OCI-LY7 (cell line): Measurements from ENCODE around the gene ROPN1L. TPM values are rescaled to one million over a fixed set of nuclear protein-coding genes. Genes with fewer than 3 reads are reported as not detected.

Experiments used
- BruUV-seq: library from RNA; stranded (reverse); fragments of 400-500 nt; replicated peaks from 2 replicates; lab custom pipeline; 2021; lab: Mats Ljungman, UMichigan
- CTCF ChIA-PET: fragments of 300-600 bp; sonication (Branson Sonifier 250); formaldehyde crosslinking; loops from one replicate; lab custom pipeline; 2022; ENCODE audit warnings: antibody characterized with exemption; ENCODE audit not compliant: unreplicated experiment; lab: Charles Lee
- POLR2A ChIA-PET: fragments of 300-600 bp; sonication (Branson Sonifier 250); formaldehyde crosslinking; loops from one replicate; lab custom pipeline; 2022; ENCODE audit warnings: antibody characterized with exemption; lab: Charles Lee
- DNase-seq: peaks from one replicate; pipeline ENCODE4 v3.0.0-alpha.2; 2015; ENCODE audit warnings: low spot score
- H2AFZ ChIP-seq: fragments of 200-600 bp; sonication (generic), shearing (Covaris generic); 2 replicates; pipeline ENCODE4 v1.6.1; 2014; ENCODE audit warnings: mild to moderate bottlenecking, antibody characterized with exemption, low read length, moderate library complexity
- H3K27ac ChIP-seq: fragments of 200-600 bp; sonication (generic); 2 replicates; pipeline ENCODE4 v1.5.1; 2014; ENCODE audit warnings: mixed run types, low read depth, mild to moderate bottlenecking, moderate library complexity, low read length, inconsistent platforms; ENCODE audit not compliant: poor library complexity, severe bottlenecking
- H3K36me3 ChIP-seq: fragments of 200-600 bp; sonication (generic); 2 replicates; pipeline ENCODE4 v1.6.1; 2014; ENCODE audit warnings: mild to moderate bottlenecking, antibody characterized with exemption, low read length, moderate library complexity, mixed read lengths; ENCODE audit not compliant: insufficient read depth
- H3K4me1 ChIP-seq: fragments of 200-600 bp; sonication (generic); 2 replicates; pipeline ENCODE4 v1.5.1; 2014; ENCODE audit warnings: mild to moderate bottlenecking, low read length; ENCODE audit not compliant: insufficient read depth, poor library complexity, severe bottlenecking
- H3K4me2 ChIP-seq: fragments of 200-600 bp; sonication (generic); 2 replicates; pipeline ENCODE4 v1.6.1; 2014; ENCODE audit warnings: mild to moderate bottlenecking, low read length
- H3K4me3 ChIP-seq: fragments of 200-600 bp; sonication (generic); 2 replicates; pipeline ENCODE4 v1.5.1; 2014; ENCODE audit warnings: mild to moderate bottlenecking, low read depth, low read length; ENCODE audit not compliant: poor library complexity, severe bottlenecking
- H3K79me2 ChIP-seq: fragments of 200-600 bp; sonication (generic); 2 replicates; pipeline ENCODE4 v1.6.1; 2016; ENCODE audit warnings: low read depth, mild to moderate bottlenecking, low read length, moderate library complexity, mixed read lengths; ENCODE audit not compliant: insufficient read depth
- H3K9me2 ChIP-seq: fragments of 200-600 bp; sonication (generic); 2 replicates; pipeline ENCODE4 v1.6.1; 2016; ENCODE audit warnings: mild to moderate bottlenecking, low read length, mixed read lengths; ENCODE audit not compliant: insufficient read depth
- H3K9me3 ChIP-seq: fragments of 200-600 bp; sonication (generic); 2 replicates; pipeline ENCODE4 v1.6.1; 2014; ENCODE audit warnings: mild to moderate bottlenecking, mixed run types, low read length, mixed read lengths
- H4K20me1 ChIP-seq: fragments of 200-600 bp; sonication (generic); 2 replicates; pipeline ENCODE4 v1.6.1; 2014; ENCODE audit warnings: mild to moderate bottlenecking, antibody characterized with exemption, low read length, moderate library complexity, mixed read lengths; ENCODE audit not compliant: insufficient read depth
- EZH2phosphoT487 ChIP-seq: fragments of 200-600 bp; sonication (generic); IDR thresholded peaks from 2 replicates; pipeline ENCODE4 v1.6.1; 2018; ENCODE audit warnings: low read depth, borderline replicate concordance, mild to moderate bottlenecking, mixed run types, antibody characterized with exemption, low read length, moderate library complexity, mixed read lengths
- intact Hi-C: fragments of 100-400 bp; cut with micrococcal nuclease; formaldehyde crosslinking; loops from one replicate; pipeline ENCODE4 v1.10.0; 2022; ENCODE audit not compliant: unreplicated experiment
- total RNA-seq, 2 experiments: library from RNA; depleted of rRNA in 1 of 2; stranded (reverse); fragments of >200 nt in 1 of 2; shearing (Covaris generic) in 1 of 2; gene quantifications; 2 replicates each; pipeline ENCODE4 v1.2.3, GENCODE V29; 2014 to 2022
- TF ChIP-seq, protein P1 (sequence below): fragments of 200-600 bp; sonication (generic); conservative IDR thresholded peaks from 2 replicates; pipeline ENCODE4 v1.5.1; 2014; ENCODE audit warnings: mild to moderate bottlenecking, antibody characterized with exemption, low read length, moderate library complexity, mixed read lengths

Gene ROPN1L
- total RNA-seq, 2 experiments from 2014 or later: 0.35 to 0.36 TPM

GRCh38 chr5:10459080-10460055 is 17.7 kb downstream of the ROPN1L start:
- no peaks in the 10 kb centered on the region for H3K36me3 ChIP-seq
- BruUV-seq: no TSS peak
- intact Hi-C loops: loop anchor here (10.0 kb wide), 2 partner anchors 305 to 405 kb away; partner anchors contain the start of gene DAP
- H3K9me2 ChIP-seq: no peaks in the 10 kb centered on the region
- no peak for DNase-seq
- H4K20me1 ChIP-seq: no peaks in the 10 kb centered on the region
- H3K4me2 ChIP-seq: no peak overlapping the region
- H3K79me2 ChIP-seq: no peaks in the 10 kb centered on the region
- TF ChIP-seq EZH2phosphoT487: no peak
- H3K27ac ChIP-seq: no peak overlapping the region
- no peaks in the 10 kb centered on the region for H3K4me1 ChIP-seq
- H2AFZ ChIP-seq: no peak overlapping the region
- ChIA-PET POLR2A (no interaction called here), CTCF (no interaction called here)
- no peaks in the 10 kb centered on the region for H3K9me3 ChIP-seq
- H3K4me3 ChIP-seq: no peak overlapping the region

DNA sequence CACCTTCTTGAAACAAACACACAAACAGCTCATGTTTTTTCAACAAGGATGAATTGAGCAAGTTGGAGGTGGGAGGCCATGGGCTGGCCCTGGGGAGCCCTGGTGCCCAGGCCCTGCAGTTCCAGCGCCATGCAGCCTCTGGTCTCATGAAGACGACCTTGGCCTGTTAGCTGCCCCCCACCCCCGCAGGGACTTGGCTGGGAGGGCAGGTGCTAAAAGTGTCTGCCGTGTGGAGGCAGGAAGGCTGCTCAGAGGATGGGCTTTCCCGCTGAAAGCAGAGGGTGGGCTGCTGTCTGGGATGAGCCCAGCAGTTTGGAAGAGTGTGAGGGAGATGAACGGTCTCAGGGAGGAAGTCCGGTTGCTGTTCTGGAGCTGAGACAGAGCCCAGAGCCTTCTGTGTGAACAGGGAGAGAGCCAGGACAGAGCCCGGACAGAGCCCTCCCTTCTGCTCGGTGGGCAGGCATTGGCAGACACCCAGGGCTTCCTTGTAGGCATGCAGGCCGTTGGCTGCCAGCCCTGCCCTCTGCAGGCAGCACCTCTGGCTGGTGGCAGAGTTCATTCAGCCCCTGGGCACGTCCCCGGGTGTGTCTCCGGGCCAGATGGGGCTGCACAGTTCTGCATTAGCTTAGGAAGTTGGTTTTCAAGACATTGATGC is 18.7 kb downstream of the ROPN1L start:
- Histone ChIP-seq H3K4me3 (no peak overlapping the region), H3K4me2 (no peak overlapping the region), H3K4me1 (no peaks in the 10 kb centered on the region), H3K79me2 (no peaks in the 10 kb centered on the region), H2AFZ (no peak overlapping the region), H3K9me3 (no peaks in the 10 kb centered on the region), H4K20me1 (no peaks in the 10 kb centered on the region), H3K9me2 (no peaks in the 10 kb centered on the region), H3K36me3 (no peaks in the 10 kb centered on the region), H3K27ac (no peak overlapping the region)
- intact Hi-C loops: no loop called here
- TF ChIP-seq, protein P1, sequence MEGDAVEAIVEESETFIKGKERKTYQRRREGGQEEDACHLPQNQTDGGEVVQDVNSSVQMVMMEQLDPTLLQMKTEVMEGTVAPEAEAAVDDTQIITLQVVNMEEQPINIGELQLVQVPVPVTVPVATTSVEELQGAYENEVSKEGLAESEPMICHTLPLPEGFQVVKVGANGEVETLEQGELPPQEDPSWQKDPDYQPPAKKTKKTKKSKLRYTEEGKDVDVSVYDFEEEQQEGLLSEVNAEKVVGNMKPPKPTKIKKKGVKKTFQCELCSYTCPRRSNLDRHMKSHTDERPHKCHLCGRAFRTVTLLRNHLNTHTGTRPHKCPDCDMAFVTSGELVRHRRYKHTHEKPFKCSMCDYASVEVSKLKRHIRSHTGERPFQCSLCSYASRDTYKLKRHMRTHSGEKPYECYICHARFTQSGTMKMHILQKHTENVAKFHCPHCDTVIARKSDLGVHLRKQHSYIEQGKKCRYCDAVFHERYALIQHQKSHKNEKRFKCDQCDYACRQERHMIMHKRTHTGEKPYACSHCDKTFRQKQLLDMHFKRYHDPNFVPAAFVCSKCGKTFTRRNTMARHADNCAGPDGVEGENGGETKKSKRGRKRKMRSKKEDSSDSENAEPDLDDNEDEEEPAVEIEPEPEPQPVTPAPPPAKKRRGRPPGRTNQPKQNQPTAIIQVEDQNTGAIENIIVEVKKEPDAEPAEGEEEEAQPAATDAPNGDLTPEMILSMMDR: no peak
- TF ChIP-seq EZH2phosphoT487: no peak
- BruUV-seq: no TSS peak
- peak; percentile 8 for DNase-seq
- CTCF ChIA-PET: no interaction called here
- POLR2A ChIA-PET: no interaction called here

- no peak overlapping the region for H3K27ac ChIP-seq
- POLR2A ChIA-PET: no interaction called here
- no TSS peak for BruUV-seq
- no peaks in the 10 kb centered on the region for H3K36me3 ChIP-seq
- H3K9me2 ChIP-seq: no peaks in the 10 kb centered on the region
- CTCF ChIA-PET: no interaction called here
- TF ChIP-seq, protein P1: no peak
- TF ChIP-seq EZH2phosphoT487: no peak
- H3K79me2 ChIP-seq: no peaks in the 10 kb centered on the region
- no peaks in the 10 kb centered on the region for H3K9me3 ChIP-seq
- no peak for DNase-seq
- no peak overlapping the region for H3K4me2 ChIP-seq
- no peak overlapping the region for H3K4me3 ChIP-seq
- intact Hi-C loops: no loop called here
- no peaks in the 10 kb centered on the region for H3K4me1 ChIP-seq
- no peaks in the 10 kb centered on the region for H4K20me1 ChIP-seq
- H2AFZ ChIP-seq: no peak overlapping the region
Measured at GRCh38 chr5:10461041-10461440, 19.4 kb downstream of the ROPN1L start.
